Renal cortex interstitium (tissue), 15 donors: ENCODE measurements around the gene SPATA4. TPM values are rescaled to one million over a fixed set of nuclear protein-coding genes. Genes with fewer than 3 reads are reported as not detected.
"Not testable (repeated sequence)": the region's sequence is repeated elsewhere in the genome, so short reads cannot be mapped to it uniquely, and the experiment has no call there.

Experiments
- DNase-seq, 11 donors: peaks; one replicate each; pipeline ENCODE4 v3.0.0-alpha.2; 2013; ENCODE audit warnings: low read depth in 9 of 11, low spot score in 4 of 11; ENCODE audit errors: extremely low read depth in 1 of 11
- long read RNA-seq, 16 experiments: transcript quantifications; one replicate each; lab custom pipeline, GENCODE V29; 2026
- polyA plus RNA-seq, 3 donors: library from polyadenylated mRNA; unstranded; fragments of 120-200 nt; gene quantifications; one replicate each; pipeline ENCODE4 v1.2.1, GENCODE V29; 2013; ENCODE audit not compliant: insufficient read length in 3 of 3

SPATA4 gene
- 1 to 10 TPM; 1.1 to 2.0 (median 1.4) TPM for polyA plus RNA-seq
- long read RNA-seq, donor 1 = 0 reads
- long read RNA-seq, donor 2, partial matches to known transcripts = 0 of 1 reads
- long read RNA-seq, donor 2, other reads (novel, unspliced or antisense) = 0 of 1 reads
- long read RNA-seq, donor 3, partial matches to known transcripts = 0 of 1 reads
- long read RNA-seq, donor 3, other reads (novel, unspliced or antisense) = 0 of 1 reads
- long read RNA-seq, donor 4 = 0 reads
- long read RNA-seq, donor 5 = 0 reads
- long read RNA-seq, donor 6, partial matches to known transcripts = 0 of 3 reads
- long read RNA-seq, donor 6, other reads (novel, unspliced or antisense) = 0 of 3 reads
- long read RNA-seq, donor 7 = 0 reads
- long read RNA-seq, donor 8 = 0 reads
- long read RNA-seq, donor 9 = 0 reads
- long read RNA-seq, donor 10, partial matches to known transcripts = 0 of 1 reads
- long read RNA-seq, donor 10, other reads (novel, unspliced or antisense) = 0 of 1 reads
- long read RNA-seq, donor 11 = 0 reads
- long read RNA-seq, donor 12 = 0 reads
- long read RNA-seq, donor 13 = 0 reads
- long read RNA-seq, donor 14 = 0 reads
- long read RNA-seq, donor 15 = 0 reads
- long read RNA-seq, donor 16, partial matches to known transcripts = 0 of 1 reads
- long read RNA-seq, donor 16, other reads (novel, unspliced or antisense) = 0 of 1 reads

- peak; percentile 73 to 90 (median 85) for DNase-seq
These were observed at the start of gene SPATA4 for GRCh38 chr4:176195184-176195978. Gene SPATA4 (minus strand): TSS chr4:176195585. CDS start chr4:176195562, 23 bp downstream.

- DNase-seq = no peak
These were observed 47.5 kb upstream of the SPATA4 start for GRCh38 chr4:176242764-176243347.

GRCh38 chr4:176241703-176242102 lies 46.3 kb upstream of the SPATA4 start:
- DNase-seq = no peak

- no peak for DNase-seq
These were observed 43.4 kb upstream of the SPATA4 start for GRCh38 chr4:176238826-176239225.

- peak in 5 of 11 donors; percentile 6 to 17 (median 16) for DNase-seq
These were observed 42.8 kb upstream of the SPATA4 start for GRCh38 chr4:176238157-176238610.

GRCh38 chr4:176236946-176237345 lies 41.6 kb upstream of the SPATA4 start:
- DNase-seq = no peak

GRCh38 chr4:176230836-176231235 lies 35.5 kb upstream of the SPATA4 start:
- no peak for DNase-seq

GRCh38 chr4:176229645-176230044 lies 34.3 kb upstream of the SPATA4 start:
- no peak for DNase-seq

- no peak for DNase-seq
These were observed 31.4 kb upstream of the SPATA4 start for GRCh38 chr4:176226736-176227135.

- DNase-seq = no peak
These were observed 28.2 kb upstream of the SPATA4 start for GRCh38 chr4:176223561-176223960.

GRCh38 chr4:176222149-176222548 lies 26.8 kb upstream of the SPATA4 start:
- no peak for DNase-seq

GRCh38 chr4:176217510-176217909 lies 22.1 kb upstream of the SPATA4 start:
- no peak for DNase-seq

GRCh38 chr4:176212351-176212750 lies 17.0 kb upstream of the SPATA4 start:
- not testable (repeated sequence) for DNase-seq

GRCh38 chr4:176210579-176211296 lies 15.4 kb upstream of the SPATA4 start:
- DNase-seq = no peak

- no peak for DNase-seq
These were observed 14.7 kb upstream of the SPATA4 start for GRCh38 chr4:176210101-176210500.

- DNase-seq = no peak
These were observed 14.2 kb upstream of the SPATA4 start for GRCh38 chr4:176209535-176209934.

- DNase-seq = no peak
These were observed 12.5 kb upstream of the SPATA4 start for GRCh38 chr4:176207839-176208238.

- DNase-seq = no peak
These were observed 9.9 kb upstream of the SPATA4 start for GRCh38 chr4:176205299-176205698.
